Measurements from ENCODE around the gene TSPAN14.

DNA sequence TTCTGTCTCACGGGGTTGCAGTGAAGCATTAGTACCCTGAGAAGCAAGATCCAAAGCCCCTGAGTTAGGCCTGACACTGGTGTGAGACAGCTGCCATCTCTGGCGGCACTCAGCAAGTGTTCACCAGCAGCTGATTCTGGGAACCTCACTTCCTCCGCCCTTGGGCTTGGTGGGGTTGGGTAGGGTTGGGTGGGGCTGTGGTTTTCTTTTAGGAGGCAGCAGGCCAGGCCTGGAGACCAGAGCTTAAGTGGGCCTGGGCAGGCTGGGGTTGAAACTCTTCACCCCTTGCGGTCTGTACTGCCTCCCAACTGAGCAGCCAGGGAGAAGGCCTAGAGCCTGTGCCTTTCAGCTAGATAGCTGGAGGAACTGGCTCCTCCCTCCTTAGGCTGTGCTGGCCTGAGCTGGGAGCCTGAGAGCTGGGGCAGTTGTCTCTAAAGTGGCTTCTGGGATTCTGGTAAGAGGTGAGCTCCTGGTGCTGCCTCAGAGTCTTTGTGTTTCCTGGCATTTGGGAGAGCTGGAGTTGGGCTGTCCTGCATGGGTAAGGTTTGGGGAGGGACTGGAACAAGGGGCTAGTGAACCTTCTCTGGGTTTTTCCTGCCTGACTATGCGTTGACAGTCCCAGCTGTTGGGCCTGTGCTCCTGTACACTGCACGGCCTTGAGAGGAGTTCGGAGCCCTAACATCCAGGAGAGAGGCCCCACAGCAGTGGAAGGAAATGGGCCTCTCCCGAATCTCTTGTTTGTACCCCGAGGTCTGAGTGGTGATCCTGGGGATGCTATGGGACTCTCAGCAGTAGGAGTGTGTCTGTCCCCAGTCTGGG is 5.1 kb downstream of the TSPAN14 start:
- TF ChIP-seq, protein P1, sequence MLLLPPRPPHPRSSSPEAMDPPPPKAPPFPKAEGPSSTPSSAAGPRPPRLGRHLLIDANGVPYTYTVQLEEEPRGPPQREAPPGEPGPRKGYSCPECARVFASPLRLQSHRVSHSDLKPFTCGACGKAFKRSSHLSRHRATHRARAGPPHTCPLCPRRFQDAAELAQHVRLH (CRISPR knock-in tag; IDR thresholded peaks at IDR 0.05; ENCODE audit: borderline replicate concordance, low read depth) = no peak
- TF ChIP-seq, protein P2, sequence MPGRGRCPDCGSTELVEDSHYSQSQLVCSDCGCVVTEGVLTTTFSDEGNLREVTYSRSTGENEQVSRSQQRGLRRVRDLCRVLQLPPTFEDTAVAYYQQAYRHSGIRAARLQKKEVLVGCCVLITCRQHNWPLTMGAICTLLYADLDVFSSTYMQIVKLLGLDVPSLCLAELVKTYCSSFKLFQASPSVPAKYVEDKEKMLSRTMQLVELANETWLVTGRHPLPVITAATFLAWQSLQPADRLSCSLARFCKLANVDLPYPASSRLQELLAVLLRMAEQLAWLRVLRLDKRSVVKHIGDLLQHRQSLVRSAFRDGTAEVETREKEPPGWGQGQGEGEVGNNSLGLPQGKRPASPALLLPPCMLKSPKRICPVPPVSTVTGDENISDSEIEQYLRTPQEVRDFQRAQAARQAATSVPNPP (CRISPR knock-in tag; IDR thresholded peaks at IDR 0.05) = no peak
- no peak for TF ChIP-seq MAFK (conservative IDR thresholded peaks at IDR 0.05 in 1 of 2, IDR thresholded peaks at IDR 0.05 in 1 of 2; ENCODE audit: low read length in 2 of 2)
- no peak for TF ChIP-seq ZNF292 (CRISPR knock-in tag; IDR thresholded peaks at IDR 0.05; ENCODE audit: borderline replicate concordance, low read depth)
- TF ChIP-seq, protein P3, sequence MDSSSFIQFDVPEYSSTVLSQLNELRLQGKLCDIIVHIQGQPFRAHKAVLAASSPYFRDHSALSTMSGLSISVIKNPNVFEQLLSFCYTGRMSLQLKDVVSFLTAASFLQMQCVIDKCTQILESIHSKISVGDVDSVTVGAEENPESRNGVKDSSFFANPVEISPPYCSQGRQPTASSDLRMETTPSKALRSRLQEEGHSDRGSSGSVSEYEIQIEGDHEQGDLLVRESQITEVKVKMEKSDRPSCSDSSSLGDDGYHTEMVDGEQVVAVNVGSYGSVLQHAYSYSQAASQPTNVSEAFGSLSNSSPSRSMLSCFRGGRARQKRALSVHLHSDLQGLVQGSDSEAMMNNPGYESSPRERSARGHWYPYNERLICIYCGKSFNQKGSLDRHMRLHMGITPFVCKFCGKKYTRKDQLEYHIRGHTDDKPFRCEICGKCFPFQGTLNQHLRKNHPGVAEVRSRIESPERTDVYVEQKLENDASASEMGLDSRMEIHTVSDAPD (CRISPR knock-in tag; IDR thresholded peaks at IDR 0.05) = no peak
- TF ChIP-seq HCFC1 (IDR thresholded peaks at IDR 0.05; ENCODE audit: low read depth, low read length) = no peak
- TF ChIP-seq, protein P4, sequence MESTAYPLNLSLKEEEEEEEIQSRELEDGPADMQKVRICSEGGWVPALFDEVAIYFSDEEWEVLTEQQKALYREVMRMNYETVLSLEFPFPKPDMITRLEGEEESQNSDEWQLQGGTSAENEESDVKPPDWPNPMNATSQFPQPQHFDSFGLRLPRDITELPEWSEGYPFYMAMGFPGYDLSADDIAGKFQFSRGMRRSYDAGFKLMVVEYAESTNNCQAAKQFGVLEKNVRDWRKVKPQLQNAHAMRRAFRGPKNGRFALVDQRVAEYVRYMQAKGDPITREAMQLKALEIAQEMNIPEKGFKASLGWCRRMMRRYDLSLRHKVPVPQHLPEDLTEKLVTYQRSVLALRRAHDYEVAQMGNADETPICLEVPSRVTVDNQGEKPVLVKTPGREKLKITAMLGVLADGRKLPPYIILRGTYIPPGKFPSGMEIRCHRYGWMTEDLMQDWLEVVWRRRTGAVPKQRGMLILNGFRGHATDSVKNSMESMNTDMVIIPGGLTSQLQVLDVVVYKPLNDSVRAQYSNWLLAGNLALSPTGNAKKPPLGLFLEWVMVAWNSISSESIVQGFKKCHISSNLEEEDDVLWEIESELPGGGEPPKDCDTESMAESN (CRISPR knock-in tag; conservative IDR thresholded peaks at IDR 0.05) = no peak
- TF ChIP-seq MED1 (CRISPR knock-in tag; IDR thresholded peaks at IDR 0.05) = no peak
- TF ChIP-seq, protein P5, sequence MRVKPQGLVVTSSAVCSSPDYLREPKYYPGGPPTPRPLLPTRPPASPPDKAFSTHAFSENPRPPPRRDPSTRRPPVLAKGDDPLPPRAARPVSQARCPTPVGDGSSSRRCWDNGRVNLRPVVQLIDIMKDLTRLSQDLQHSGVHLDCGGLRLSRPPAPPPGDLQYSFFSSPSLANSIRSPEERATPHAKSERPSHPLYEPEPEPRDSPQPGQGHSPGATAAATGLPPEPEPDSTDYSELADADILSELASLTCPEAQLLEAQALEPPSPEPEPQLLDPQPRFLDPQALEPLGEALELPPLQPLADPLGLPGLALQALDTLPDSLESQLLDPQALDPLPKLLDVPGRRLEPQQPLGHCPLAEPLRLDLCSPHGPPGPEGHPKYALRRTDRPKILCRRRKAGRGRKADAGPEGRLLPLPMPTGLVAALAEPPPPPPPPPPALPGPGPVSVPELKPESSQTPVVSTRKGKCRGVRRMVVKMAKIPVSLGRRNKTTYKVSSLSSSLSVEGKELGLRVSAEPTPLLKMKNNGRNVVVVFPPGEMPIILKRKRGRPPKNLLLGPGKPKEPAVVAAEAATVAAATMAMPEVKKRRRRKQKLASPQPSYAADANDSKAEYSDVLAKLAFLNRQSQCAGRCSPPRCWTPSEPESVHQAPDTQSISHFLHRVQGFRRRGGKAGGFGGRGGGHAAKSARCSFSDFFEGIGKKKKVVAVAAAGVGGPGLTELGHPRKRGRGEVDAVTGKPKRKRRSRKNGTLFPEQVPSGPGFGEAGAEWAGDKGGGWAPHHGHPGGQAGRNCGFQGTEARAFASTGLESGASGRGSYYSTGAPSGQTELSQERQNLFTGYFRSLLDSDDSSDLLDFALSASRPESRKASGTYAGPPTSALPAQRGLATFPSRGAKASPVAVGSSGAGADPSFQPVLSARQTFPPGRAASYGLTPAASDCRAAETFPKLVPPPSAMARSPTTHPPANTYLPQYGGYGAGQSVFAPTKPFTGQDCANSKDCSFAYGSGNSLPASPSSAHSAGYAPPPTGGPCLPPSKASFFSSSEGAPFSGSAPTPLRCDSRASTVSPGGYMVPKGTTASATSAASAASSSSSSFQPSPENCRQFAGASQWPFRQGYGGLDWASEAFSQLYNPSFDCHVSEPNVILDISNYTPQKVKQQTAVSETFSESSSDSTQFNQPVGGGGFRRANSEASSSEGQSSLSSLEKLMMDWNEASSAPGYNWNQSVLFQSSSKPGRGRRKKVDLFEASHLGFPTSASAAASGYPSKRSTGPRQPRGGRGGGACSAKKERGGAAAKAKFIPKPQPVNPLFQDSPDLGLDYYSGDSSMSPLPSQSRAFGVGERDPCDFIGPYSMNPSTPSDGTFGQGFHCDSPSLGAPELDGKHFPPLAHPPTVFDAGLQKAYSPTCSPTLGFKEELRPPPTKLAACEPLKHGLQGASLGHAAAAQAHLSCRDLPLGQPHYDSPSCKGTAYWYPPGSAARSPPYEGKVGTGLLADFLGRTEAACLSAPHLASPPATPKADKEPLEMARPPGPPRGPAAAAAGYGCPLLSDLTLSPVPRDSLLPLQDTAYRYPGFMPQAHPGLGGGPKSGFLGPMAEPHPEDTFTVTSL (CRISPR knock-in tag; IDR thresholded peaks at IDR 0.05; ENCODE audit: borderline replicate concordance) = no peak
- TF ChIP-seq, protein P6, sequence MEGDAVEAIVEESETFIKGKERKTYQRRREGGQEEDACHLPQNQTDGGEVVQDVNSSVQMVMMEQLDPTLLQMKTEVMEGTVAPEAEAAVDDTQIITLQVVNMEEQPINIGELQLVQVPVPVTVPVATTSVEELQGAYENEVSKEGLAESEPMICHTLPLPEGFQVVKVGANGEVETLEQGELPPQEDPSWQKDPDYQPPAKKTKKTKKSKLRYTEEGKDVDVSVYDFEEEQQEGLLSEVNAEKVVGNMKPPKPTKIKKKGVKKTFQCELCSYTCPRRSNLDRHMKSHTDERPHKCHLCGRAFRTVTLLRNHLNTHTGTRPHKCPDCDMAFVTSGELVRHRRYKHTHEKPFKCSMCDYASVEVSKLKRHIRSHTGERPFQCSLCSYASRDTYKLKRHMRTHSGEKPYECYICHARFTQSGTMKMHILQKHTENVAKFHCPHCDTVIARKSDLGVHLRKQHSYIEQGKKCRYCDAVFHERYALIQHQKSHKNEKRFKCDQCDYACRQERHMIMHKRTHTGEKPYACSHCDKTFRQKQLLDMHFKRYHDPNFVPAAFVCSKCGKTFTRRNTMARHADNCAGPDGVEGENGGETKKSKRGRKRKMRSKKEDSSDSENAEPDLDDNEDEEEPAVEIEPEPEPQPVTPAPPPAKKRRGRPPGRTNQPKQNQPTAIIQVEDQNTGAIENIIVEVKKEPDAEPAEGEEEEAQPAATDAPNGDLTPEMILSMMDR (CRISPR knock-in tag; IDR thresholded peaks at IDR 0.05) = no peak
- TF ChIP-seq SP140L (CRISPR knock-in tag; IDR thresholded peaks at IDR 0.05; ENCODE audit: borderline replicate concordance) = no peak
- TF ChIP-seq MAZ (IDR thresholded peaks at IDR 0.05; ENCODE audit: borderline replicate concordance, low read depth, low read length) = no peak
- TF ChIP-seq MAZ (CRISPR knock-in tag; IDR thresholded peaks at IDR 0.05; ENCODE audit: low read depth) = no peak
- no peak for TF ChIP-seq HDAC2 (CRISPR knock-in tag; IDR thresholded peaks at IDR 0.05)
- TF ChIP-seq MTA3 (CRISPR knock-in tag; IDR thresholded peaks at IDR 0.05) = no peak
